GM12878 (cell line): Measurements from ENCODE around the gene LMF2. TPM values are rescaled to one million over a fixed set of nuclear protein-coding genes. Genes with fewer than 3 reads are reported as not detected.

Experiments used
- ATAC-seq: fragments of 200-7000 bp; cut with Tn5 transposase; 3 replicates; pipeline ENCODE4 v1.9.1; 2020; ENCODE audit warnings: mild to moderate bottlenecking, moderate library complexity
- BruUV-seq: library from RNA; stranded (reverse); fragments of 400-500 nt; replicated peaks from 2 replicates; lab custom pipeline; 2021; lab: Mats Ljungman, UMichigan
- CTCF ChIA-PET: fragments of 300-600 bp; sonication (Branson Sonifier 250); formaldehyde crosslinking; extraction: SDS; loops from one replicate; lab custom pipeline; 2021; ENCODE audit warnings: inconsistent platforms; lab: Yijun Ruan, JAX
- POLR2A ChIA-PET: fragments of 350-600 bp; formaldehyde crosslinking; extraction: SDS; loops from one replicate; lab custom pipeline; 2021; ENCODE audit warnings: inconsistent platforms; lab: Charles Lee
- RAD21 ChIA-PET: fragments of 300-600 bp; sonication (Branson Sonifier 250); formaldehyde crosslinking; loops from one replicate; lab custom pipeline; 2023; ENCODE audit warnings: antibody characterized with exemption; ENCODE audit not compliant: unreplicated experiment; lab: Charles Lee
- SMC1A ChIA-PET: fragments of 300-600 bp; sonication (Branson Sonifier 250); formaldehyde crosslinking; loops from one replicate; lab custom pipeline; 2023; ENCODE audit not compliant: unreplicated experiment, uncharacterized antibody; lab: Charles Lee
- DNase-seq: peaks from one replicate; pipeline ENCODE4 v3.0.0-alpha.2; 2011; ENCODE audit warnings: low read depth, low spot score
- FAIRE-seq: peaks from 3 replicates; lab custom pipeline; 2011; peaks lifted over from hg19 to GRCh38; lab: Jason Lieb, UNC
- H2AFZ ChIP-seq: 2 replicates; pipeline ENCODE4 v1.6.0; 2011; ENCODE audit warnings: low read depth, low read length, control low read depth; ENCODE audit not compliant: control insufficient read depth
- H3K27ac ChIP-seq: 2 replicates; pipeline ENCODE4 v1.5.1; 2011; ENCODE audit warnings: control low read depth; ENCODE audit not compliant: control insufficient read depth, insufficient read depth
- H3K27me3 ChIP-seq, 2 experiments: replicated peaks in 1 of 2; 2 replicates each; pipeline versions ENCODE4 v1.6.0 to v1.6.1; 2011; ENCODE audit warnings: low read length in 1 of 2; ENCODE audit not compliant: control insufficient read depth in 2 of 2, insufficient read depth in 2 of 2
- H3K36me3 ChIP-seq, 2 experiments: 2 replicates each; pipeline ENCODE4 v1.5.1; 2011; ENCODE audit warnings: low read length in 1 of 2; ENCODE audit not compliant: control insufficient read depth in 2 of 2, insufficient read depth in 2 of 2
- H3K4me1 ChIP-seq: 2 replicates; pipeline ENCODE4 v1.6.1; 2011; ENCODE audit warnings: mild to moderate bottlenecking, low read length, moderate library complexity, mixed read lengths; ENCODE audit not compliant: control insufficient read depth, insufficient read depth
- H3K4me2 ChIP-seq: 2 replicates; pipeline ENCODE4 v1.6.0; 2011; ENCODE audit warnings: control low read depth; ENCODE audit not compliant: control insufficient read depth, insufficient read depth
- H3K4me3 ChIP-seq: fragments of 200-600 bp; sonication (generic); 2 replicates; pipeline ENCODE4 v1.5.1; 2016
- H3K79me2 ChIP-seq: 2 replicates; pipeline ENCODE4 v1.6.0; 2011; ENCODE audit warnings: low read length; ENCODE audit not compliant: control insufficient read depth, insufficient read depth
- H3K9ac ChIP-seq: 2 replicates; pipeline ENCODE4 v1.8.0; 2011; ENCODE audit warnings: low read length, control low read depth, mixed read lengths; ENCODE audit not compliant: control insufficient read depth, insufficient read depth
- H3K9me3 ChIP-seq: replicated peaks from 3 replicates; pipeline ENCODE4 v1.5.1; 2011; ENCODE audit warnings: mild to moderate bottlenecking, low read length; ENCODE audit not compliant: control insufficient read depth, insufficient read depth
- H4K20me1 ChIP-seq: 2 replicates; pipeline ENCODE4 v1.6.0; 2011; ENCODE audit not compliant: control insufficient read depth, insufficient read depth
- BCL3 ChIP-seq: IDR thresholded peaks from 2 replicates; pipeline ENCODE4 v1.6.1; 2011; ENCODE audit warnings: borderline replicate concordance, low read depth, mild to moderate bottlenecking, moderate library complexity, low read length; ENCODE audit not compliant: insufficient read depth, poor library complexity, severe bottlenecking
- CEBPB ChIP-seq, 2 experiments: fragments of 150-350 bp in 1 of 2; IDR thresholded peaks; 2 replicates each; pipeline ENCODE4 v1.6.1; 2012 to 2014; ENCODE audit warnings: low read depth in 2 of 2, low read length in 2 of 2, borderline replicate concordance in 1 of 2, inconsistent platforms in 1 of 2
- KLF5 ChIP-seq: fragments of 450-650 bp; IDR thresholded peaks from 2 replicates; pipeline ENCODE4 v1.6.1; 2014; ENCODE audit warnings: mild to moderate bottlenecking; ENCODE audit not compliant: partially characterized antibody
- NR2F1 ChIP-seq: fragments of 450-650 bp; conservative IDR thresholded peaks from 2 replicates; pipeline ENCODE4 v1.6.1; 2017; ENCODE audit warnings: mild to moderate bottlenecking
- POLR2AphosphoS2 ChIP-seq: IDR thresholded peaks from 2 replicates; pipeline ENCODE4 v1.6.1; 2011; ENCODE audit warnings: low read depth, mild to moderate bottlenecking, low read length, improper control_type of control experiment, moderate library complexity
- POLR2AphosphoS5 ChIP-seq: IDR thresholded peaks from 2 replicates; pipeline ENCODE4 v1.6.1; 2011; ENCODE audit warnings: mild to moderate bottlenecking, low read length, inconsistent platforms
- POU2F2 ChIP-seq: IDR thresholded peaks from 3 replicates; pipeline ENCODE4 v1.6.1; 2011; ENCODE audit warnings: low read depth, mild to moderate bottlenecking, low read length, borderline replicate concordance
- SMAD5 ChIP-seq: IDR thresholded peaks from 2 replicates; pipeline ENCODE4 v1.6.1; 2016; ENCODE audit warnings: antibody characterized with exemption, low read depth
- ZZZ3 ChIP-seq: IDR thresholded peaks from 2 replicates; pipeline ENCODE4 v1.6.1; 2011; ENCODE audit warnings: low read depth; ENCODE audit not compliant: control insufficient read depth, insufficient read length
- WGBS: methylation state at CpG from one replicate; pipeline ENCODE4 v1.1.6; 2016; ENCODE audit warnings: low lambda C conversion rate; ENCODE audit not compliant: insufficient replicate concordance, insufficient coverage; ENCODE audit errors: missing lambda C conversion rate; 5-methylcytosine and 5-hydroxymethylcytosine counted together
- in situ Hi-C: fragments of 300-500 bp; cut with MboI; formaldehyde crosslinking; loops from 9 replicates; pipeline ENCODE4 v1.14.3; 2018; ENCODE audit warnings: mixed read lengths
- intact Hi-C: fragments of 100-400 bp; cut with micrococcal nuclease; formaldehyde crosslinking; loops from one replicate; pipeline ENCODE4 v1.14.2; 2022; ENCODE audit not compliant: unreplicated experiment
- polyA plus RNA-seq, 11 experiments: library from polyadenylated mRNA; depleted of rRNA in 4 of 11; unstranded in 6 of 11; stranded (reverse) in 5 of 11; fragments of >200 nt; fragmentation: Nextera tagmentation in 4 of 11; fragmentation: Illumina TruSeq in 1 of 11; extraction: Ambion mirVana in 4 of 11; extraction: Trizol in 1 of 11; gene quantifications; 1 replicate in 1 of 11; 2 replicates in 10 of 11; pipeline versions ENCODE4 v1.2.1 to v1.2.3, GENCODE V29; 2011 to 2016; ENCODE audit warnings: inconsistent platforms in 2 of 11, missing spikeins in 2 of 11, low read depth in 1 of 11
- total RNA-seq, 4 experiments: library from RNA; depleted of rRNA in 3 of 4; stranded (reverse); fragments of >200 nt in 3 of 4; fragmentation: Illumina TruSeq in 1 of 4; extraction: Trizol in 1 of 4; gene quantifications; 2 replicates each; pipeline versions ENCODE4 v1.2.1 to v1.2.3, GENCODE V29; 2013 to 2021
- TF ChIP-seq, protein P1 (sequence below): fragments of 450-650 bp; IDR thresholded peaks from 2 replicates; pipeline ENCODE4 v1.6.1; 2016; ENCODE audit warnings: mild to moderate bottlenecking, moderate library complexity, borderline replicate concordance

The LMF2 gene
- total and polyA plus RNA-seq, 10 of the 15 experiments (the other 5 are each of a cell fraction or from before 2014, with no cell fraction given), result 0.08 to 57.5 (median 21.2) TPM

DNA sequence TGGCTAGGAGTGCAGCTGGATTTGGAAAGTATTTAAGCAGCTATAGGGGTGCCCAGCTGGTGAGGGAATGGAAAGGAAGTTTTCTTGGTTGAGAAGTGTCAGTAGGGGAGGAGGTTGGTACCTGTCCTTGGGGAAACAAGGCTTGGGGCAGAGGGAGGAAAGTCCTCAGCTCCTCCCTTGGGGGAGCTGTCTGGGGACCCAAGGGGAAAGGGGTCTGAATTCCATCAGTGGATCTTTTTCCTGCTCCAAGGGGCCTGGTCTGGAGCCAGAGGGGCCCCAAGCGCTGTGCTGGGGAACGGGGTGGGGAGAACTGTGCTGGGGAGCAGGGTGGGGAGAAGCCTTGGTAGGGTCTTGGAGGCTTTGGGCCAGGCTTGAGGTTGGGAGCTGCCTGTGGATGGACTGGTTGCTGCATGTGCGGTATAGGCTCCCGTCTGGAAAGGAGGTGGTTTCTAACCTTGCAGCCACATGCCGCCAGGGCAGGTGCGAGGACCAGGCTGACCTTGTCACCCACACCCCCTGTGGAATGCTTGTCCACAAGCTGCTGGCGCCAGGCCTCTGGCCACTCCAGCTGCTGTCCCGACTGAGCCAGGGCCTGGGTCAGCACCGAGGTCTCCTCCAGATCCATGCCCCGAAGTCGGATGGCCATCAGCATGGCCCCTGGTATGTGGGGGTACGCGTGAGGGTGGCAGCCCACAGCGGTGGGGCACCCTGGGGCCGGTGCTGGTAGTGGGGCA, 21.3 kb upstream of the LMF2 start:
- CTCF ChIA-PET, result interaction anchor here (0.9 to 2.4 kb wide), 4 partner anchors 12 to 92 kb away, joined by 3 to 12 read pairs (median 4); no protein-coding TSS in a partner anchor
- Histone ChIP-seq H3K27ac (peak overlapping the region; percentile 100), H3K27me3 (no peaks in the 10 kb centered on the region), H3K4me3 (peak overlapping the region; percentile 78), H3K4me1 (peaks cover 28% of the 10 kb centered on the region), H3K9ac (peak overlapping the region; percentile 100; the same call in 1 of the 2 replicates), H3K36me3 (peaks cover 0 to 3% of the 10 kb centered on the region in 2 experiments; a peak in 3 of 4 replicates), H3K9me3 (no peaks in the 10 kb centered on the region), H2AFZ (no peak overlapping the region), H4K20me1 (no peaks in the 10 kb centered on the region), H3K79me2 (peaks cover 76% of the 10 kb centered on the region), H3K4me2 (peak overlapping the region; percentile 71)
- no peak for FAIRE-seq
- no peak for DNase-seq
- no peak for ATAC-seq
- SMC1A ChIA-PET, result interaction anchor here (1.1 to 5.8 kb wide), 4 partner anchors 11 to 92 kb away, joined by 5 to 58 read pairs (median 8); partner anchors contain the start of gene SYCE3
- POLR2A ChIA-PET, result interaction anchor here (1.4 to 6.5 kb wide), 8 partner anchors 9 to 94 kb away, joined by 3 to 232 read pairs (median 6); partner anchors contain the start of genes KLHDC7B, LMF2, NCAPH2 and SYCE3
- 50% methylated on average over 15 of the region's 15 CpGs for WGBS
- BruUV-seq, result no TSS peak
- in situ Hi-C loops (loop anchor here (5.0 kb wide), 1 partner anchor 93 kb away; no protein-coding TSS in a partner anchor), intact Hi-C loops (loop anchor here (5.0 kb wide), 2 partner anchors 33 to 53 kb away; partner anchors contain the start of genes CHKB and SYCE3)
- RAD21 ChIA-PET, result interaction anchor here (0.7 to 6.3 kb wide), 3 partner anchors 11 to 42 kb away, joined by 3 to 106 read pairs (median 14); partner anchors contain the start of genes LMF2 and NCAPH2
- no peak for TF ChIP-seq SMAD5
- TF ChIP-seq ZZZ3, result no peak
- TF ChIP-seq BCL3, result peak; percentile 48
- TF ChIP-seq POU2F2, result peak; percentile 25; the same call in 1 of the 3 replicates
- peak; percentile 46; the same call in 1 of the 2 replicates for TF ChIP-seq POLR2AphosphoS5
- peak; percentile 5; the same call in 1 of the 2 replicates for TF ChIP-seq POLR2AphosphoS2
- no peak for TF ChIP-seq CEBPB (IDR thresholded peaks at IDR 0.05; ENCODE audit: borderline replicate concordance in 1 of 2, low read depth in 2 of 2, low read length in 2 of 2)
- no peak for TF ChIP-seq KLF5
- peak; percentile 63; the same call in 1 of the 2 replicates for TF ChIP-seq NR2F1
- TF ChIP-seq, protein P1, sequence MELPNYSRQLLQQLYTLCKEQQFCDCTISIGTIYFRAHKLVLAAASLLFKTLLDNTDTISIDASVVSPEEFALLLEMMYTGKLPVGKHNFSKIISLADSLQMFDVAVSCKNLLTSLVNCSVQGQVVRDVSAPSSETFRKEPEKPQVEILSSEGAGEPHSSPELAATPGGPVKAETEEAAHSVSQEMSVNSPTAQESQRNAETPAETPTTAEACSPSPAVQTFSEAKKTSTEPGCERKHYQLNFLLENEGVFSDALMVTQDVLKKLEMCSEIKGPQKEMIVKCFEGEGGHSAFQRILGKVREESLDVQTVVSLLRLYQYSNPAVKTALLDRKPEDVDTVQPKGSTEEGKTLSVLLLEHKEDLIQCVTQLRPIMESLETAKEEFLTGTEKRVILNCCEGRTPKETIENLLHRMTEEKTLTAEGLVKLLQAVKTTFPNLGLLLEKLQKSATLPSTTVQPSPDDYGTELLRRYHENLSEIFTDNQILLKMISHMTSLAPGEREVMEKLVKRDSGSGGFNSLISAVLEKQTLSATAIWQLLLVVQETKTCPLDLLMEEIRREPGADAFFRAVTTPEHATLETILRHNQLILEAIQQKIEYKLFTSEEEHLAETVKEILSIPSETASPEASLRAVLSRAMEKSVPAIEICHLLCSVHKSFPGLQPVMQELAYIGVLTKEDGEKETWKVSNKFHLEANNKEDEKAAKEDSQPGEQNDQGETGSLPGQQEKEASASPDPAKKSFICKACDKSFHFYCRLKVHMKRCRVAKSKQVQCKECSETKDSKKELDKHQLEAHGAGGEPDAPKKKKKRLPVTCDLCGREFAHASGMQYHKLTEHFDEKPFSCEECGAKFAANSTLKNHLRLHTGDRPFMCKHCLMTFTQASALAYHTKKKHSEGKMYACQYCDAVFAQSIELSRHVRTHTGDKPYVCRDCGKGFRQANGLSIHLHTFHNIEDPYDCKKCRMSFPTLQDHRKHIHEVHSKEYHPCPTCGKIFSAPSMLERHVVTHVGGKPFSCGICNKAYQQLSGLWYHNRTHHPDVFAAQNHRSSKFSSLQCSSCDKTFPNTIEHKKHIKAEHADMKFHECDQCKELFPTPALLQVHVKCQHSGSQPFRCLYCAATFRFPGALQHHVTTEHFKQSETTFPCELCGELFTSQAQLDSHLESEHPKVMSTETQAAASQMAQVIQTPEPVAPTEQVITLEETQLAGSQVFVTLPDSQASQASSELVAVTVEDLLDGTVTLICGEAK, result no peak
